Dermis microvascular lymphatic vessel endothelial cell (primary cell): ENCODE results near the gene TAF1A. TPM values are rescaled to one million over a fixed set of nuclear protein-coding genes. Genes with fewer than 3 reads are reported as not detected.
A peak's percentile ranks its signal among the peaks of the same experiment; 100 is the strongest.

Experiments used
- DNase-seq, 2 donors: peaks; one replicate each; pipeline versions ENCODE4 v3.0.0 to v3.0.0-alpha.2; 2010; ENCODE audit warnings: low read depth in 2 of 2
- total RNA-seq: library from RNA; depleted of rRNA; stranded (reverse); fragments of >200 nt; gene quantifications from 2 replicates; pipeline ENCODE4 v1.2.1, GENCODE V29; 2014

TAF1A gene
- total RNA-seq, 1 donor from 2014 or later = 2.4 TPM

- no peak for DNase-seq
These were observed 7.0 kb upstream of the TAF1A start for GRCh38 chr1:222596696-222597095.

DNA sequence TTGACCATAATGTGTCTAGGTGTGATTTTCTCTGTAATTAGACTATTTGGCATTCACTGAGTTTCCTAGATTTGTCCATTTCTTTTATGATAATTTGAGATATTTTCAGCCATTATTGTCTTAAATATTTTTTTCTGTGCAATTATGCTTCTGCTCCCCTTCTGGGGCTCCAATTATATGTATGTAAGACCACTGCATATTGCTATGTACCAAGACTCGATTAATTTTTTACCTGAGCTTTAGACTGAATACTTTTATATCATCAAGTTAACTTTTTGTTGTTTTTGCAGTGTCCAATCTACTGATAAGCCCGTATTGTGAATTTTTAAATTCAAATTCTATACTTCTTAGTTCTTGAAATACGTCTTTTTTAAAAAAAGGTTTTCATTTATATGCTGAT is 5.1 kb upstream of the TAF1A start:
- no peak for DNase-seq

- no peak for DNase-seq
These were observed 2.4 kb upstream of the TAF1A start for GRCh38 chr1:222592171-222592570.

GRCh38 chr1:222588135-222588534 is 1.6 kb downstream of the TAF1A start:
- no peak for DNase-seq

DNA sequence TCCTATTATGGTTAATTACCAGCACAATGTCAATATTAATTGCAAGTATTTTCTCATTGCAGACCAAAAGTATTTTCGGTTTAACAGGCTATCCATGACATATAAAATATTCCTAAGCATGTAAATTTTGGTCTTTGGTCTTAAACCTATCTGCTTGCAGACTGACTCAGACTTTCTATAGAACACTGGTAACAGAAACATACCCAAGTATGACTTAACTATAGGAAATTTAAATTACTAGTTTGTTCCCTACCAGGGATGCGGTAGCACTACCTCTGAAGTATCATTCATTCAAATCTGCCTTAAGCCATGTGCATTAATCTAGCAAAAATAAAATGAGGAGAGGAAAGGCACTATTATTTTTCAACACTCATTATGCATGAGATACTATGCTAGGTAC is 2.9 kb downstream of the TAF1A start:
- no peak for DNase-seq

DNA sequence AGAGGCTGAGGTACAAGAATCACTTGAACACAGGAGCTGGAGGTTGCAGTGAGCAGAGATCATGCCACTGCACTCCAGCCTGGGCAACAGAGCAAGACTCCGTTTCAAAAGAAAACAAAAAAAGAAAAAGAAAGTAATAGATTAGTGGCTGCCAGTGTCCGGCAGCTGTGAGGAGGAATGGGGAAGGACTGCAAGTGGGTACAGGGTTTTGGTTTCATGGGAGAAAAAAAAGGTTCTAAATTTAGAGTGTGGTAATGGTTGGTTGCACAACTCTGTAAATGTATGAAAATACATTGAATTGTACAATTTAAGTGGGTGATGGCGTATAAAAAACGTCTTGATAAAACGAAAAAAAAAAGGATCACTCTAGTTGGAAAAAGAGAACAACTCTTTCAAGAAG is 6.7 kb downstream of the TAF1A start:
- DNase-seq = no peak

GRCh38 chr1:222582099-222582774 is 7.5 kb downstream of the TAF1A start:
- peak; percentile 61 to 73 for DNase-seq

- no peak for DNase-seq
These were observed 10.4 kb downstream of the TAF1A start for GRCh38 chr1:222579316-222579715.

GRCh38 chr1:222570837-222571236 is 18.9 kb downstream of the TAF1A start:
- DNase-seq = no peak

DNA sequence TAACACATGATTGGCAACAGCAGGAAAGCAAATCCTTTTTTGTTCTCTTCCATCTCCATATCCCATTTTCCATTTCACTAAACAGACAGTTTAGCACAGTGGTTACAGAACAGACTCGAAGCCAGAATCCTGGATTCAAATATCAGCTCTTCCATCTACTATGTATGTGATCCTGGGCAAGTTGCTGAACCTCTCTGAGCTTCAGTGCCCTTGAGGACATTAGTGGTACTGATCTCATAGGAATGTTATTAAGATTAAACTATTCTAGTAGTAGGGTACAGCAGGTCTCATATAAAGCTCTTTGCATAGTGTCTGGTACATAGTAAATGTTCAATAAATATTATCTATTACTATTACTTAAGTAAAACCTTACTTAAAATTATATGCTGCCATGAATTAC is 28.1 kb downstream of the TAF1A start:
- no peak for DNase-seq

DNA sequence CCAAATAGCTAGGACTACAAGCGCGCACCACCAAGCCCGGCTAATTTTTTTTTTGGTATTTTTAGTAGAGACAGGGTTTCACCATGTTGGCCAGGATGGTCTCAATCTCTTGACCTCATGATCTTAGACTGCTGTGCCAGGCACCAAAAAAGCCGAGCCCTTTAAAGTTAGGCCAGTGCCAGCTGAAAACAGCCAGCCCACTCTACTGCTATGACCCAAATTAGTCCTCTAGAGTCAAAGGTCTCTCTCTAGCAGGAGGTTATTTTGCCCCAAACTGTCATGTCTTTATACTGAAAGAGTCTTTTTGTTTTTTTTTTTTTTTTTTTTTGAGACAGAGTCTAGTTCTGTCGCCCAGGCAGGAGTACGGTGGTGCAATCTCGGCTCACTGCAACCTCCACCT is 32.2 kb downstream of the TAF1A start:
- no peak for DNase-seq

DNA sequence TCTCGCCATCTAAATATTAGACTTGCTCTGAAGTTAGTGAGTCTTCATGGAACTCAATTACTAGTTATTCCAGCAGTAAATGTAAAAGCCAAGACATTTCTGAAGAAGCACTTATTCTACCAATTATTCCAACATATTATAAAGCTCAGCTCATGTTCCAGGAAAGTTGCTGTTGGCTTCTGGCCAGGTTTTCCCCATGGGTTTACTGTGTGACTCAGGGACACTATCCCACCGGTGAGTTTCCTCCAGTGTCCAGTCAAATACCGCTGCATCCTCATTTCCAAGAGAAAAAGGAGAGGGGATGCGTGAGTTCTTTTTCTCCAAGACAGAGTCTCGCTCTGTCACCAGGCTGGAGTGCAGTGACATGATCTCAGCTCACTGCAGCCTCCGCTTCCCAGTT is 32.6 kb downstream of the TAF1A start:
- DNase-seq = peak in 1 of 2 donors; percentile 48

GRCh38 chr1:222555992-222556615 is 33.6 kb downstream of the TAF1A start:
- no peak for DNase-seq

DNA sequence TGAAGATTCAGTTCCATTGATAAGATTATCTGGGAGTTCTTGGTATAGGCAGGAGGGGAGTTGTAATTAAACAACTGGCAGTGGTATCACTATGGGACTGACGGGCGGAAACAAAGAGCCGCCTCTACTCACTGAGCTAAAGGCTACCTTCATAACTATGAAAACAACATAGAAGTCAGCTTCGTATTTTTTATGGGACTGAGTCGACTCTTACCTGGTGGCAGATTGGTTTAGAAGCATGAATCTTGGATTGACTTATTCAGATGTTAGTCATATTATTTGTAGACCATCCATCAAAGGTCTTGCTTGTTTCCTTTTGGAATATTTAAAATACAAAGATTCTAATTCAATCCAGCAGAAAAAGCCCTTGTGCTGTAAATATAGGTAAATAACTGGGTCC is 35.6 kb downstream of the TAF1A start:
- no peak for DNase-seq

DNA sequence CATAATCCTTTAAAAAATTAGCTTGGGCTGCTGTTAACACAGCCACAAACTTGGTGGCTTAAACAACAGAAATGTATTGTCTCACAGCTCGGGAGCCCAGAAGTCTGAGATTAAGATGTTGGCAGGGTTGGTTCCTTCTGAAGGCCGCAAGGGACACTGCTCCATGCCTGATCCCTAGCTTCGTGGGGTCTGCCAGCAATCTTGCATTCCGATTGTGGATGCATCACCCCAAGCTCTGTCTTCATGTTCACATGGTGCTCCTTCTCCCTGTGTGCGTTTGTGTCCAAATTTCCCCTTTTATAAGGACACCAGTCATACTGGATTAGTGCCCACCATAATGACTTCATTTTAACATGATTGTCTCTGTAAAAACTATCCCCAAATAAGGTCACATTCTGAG is 36.9 kb downstream of the TAF1A start:
- DNase-seq = no peak

DNA sequence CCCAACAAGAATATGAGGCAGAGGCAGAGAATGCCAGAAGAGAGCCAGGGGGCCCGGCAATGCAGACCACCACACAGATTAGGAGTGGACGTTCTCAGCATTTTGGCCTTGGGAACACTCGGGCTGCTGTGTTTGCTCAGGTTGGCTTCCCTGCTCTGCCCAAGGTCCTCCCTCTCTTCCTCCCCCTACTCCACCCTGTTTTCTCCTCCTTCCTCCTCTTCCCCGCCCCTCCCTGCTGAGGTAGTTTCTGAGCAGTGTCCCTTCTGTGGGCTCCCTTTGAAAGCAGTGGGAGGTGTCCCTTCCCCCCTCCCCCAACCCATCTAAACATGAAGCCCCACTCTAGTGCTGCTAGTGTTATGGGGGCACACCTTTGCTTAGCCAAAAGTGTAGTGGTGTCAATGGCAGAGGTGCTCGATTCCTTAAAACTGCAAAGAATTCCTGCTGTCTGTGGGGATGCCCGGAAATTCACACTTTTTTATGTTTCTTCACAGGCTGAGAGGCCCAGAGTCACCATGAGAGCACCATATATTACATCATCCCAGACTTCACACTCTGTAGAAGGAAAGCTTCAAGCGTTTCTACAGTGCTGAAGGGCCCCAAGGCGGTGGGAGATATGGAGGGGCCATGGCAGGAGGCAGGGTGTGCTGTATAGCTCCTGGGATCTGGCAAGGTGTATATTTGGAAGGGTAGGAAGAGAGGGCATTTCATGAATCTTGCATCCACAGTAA is 41.6 kb downstream of the TAF1A start, which contains the start of gene HHIPL2:
HHIPL2 (minus strand) TSS at position 161 of the 728 bp plus-strand sequence; CDS start at position 101, 60 bp downstream.
- no peak for DNase-seq

GRCh38 chr1:222547260-222547614 is 42.5 kb downstream of the TAF1A start:
- DNase-seq = no peak

- no peak for DNase-seq
These were observed 43.0 kb downstream of the TAF1A start for GRCh38 chr1:222546548-222547259.

GRCh38 chr1:222546091-222546490 is 43.6 kb downstream of the TAF1A start:
- no peak for DNase-seq

- no peak for DNase-seq
These were observed 45.9 kb downstream of the TAF1A start for GRCh38 chr1:222543817-222544216.

GRCh38 chr1:222540598-222540995 is 49.1 kb downstream of the TAF1A start:
- no peak for DNase-seq

GRCh38 chr1:222539951-222540597 is 49.7 kb downstream of the TAF1A start:
- no peak for DNase-seq
